Measurements from ENCODE around the gene HKDC1.

The HKDC1 gene

GRCh38 chr10:69222157-69223027 lies 2.3 kb downstream of the HKDC1 start (continued):
- TF ChIP-seq ZBTB49 (tag by site-specific recombination; IDR thresholded peaks at IDR 0.05; ENCODE audit: low read depth), result no peak
- TF ChIP-seq ZNF146 (tag by site-specific recombination; IDR thresholded peaks at IDR 0.05), result no peak
- TF ChIP-seq ZNF10 (tag by site-specific recombination; IDR thresholded peaks at IDR 0.05), result no peak
- no peak for TF ChIP-seq INSM2 (tag by site-specific recombination; IDR thresholded peaks at IDR 0.05)
- TF ChIP-seq ZSCAN30 (tag by site-specific recombination; IDR thresholded peaks at IDR 0.05), result peak; percentile 14; the same call in 1 of the 2 replicates
- no peak for TF ChIP-seq ZNF488 (tag by site-specific recombination; IDR thresholded peaks at IDR 0.05)
- TF ChIP-seq HIC1 (tag by site-specific recombination; IDR thresholded peaks at IDR 0.05), result no peak
- TF ChIP-seq ZNF114 (tag by site-specific recombination; IDR thresholded peaks at IDR 0.05), result no peak
- TF ChIP-seq ZNF776 (tag by site-specific recombination; IDR thresholded peaks at IDR 0.05; ENCODE audit: borderline replicate concordance), result no peak
- TF ChIP-seq ZBTB7A (tag by site-specific recombination; IDR thresholded peaks at IDR 0.05; ENCODE audit: low read depth), result no peak
- TF ChIP-seq SCRT1 (tag by site-specific recombination; IDR thresholded peaks at IDR 0.05; ENCODE audit: borderline replicate concordance), result peak; percentile 95
- TF ChIP-seq ZNF121 (tag by site-specific recombination; IDR thresholded peaks at IDR 0.05), result no peak
- no peak for TF ChIP-seq RBAK (tag by site-specific recombination; IDR thresholded peaks at IDR 0.05)
- 0 out of 2 replicates have a peak, but pooled peaks have one; percentile 20 for TF ChIP-seq ZFP37 (tag by site-specific recombination; IDR thresholded peaks at IDR 0.05)
- TF ChIP-seq CTCF (tag by site-specific recombination; IDR thresholded peaks at IDR 0.05), result peak; percentile 49; the same call in 1 of the 2 replicates
- TF ChIP-seq ZNF510 (tag by site-specific recombination; IDR thresholded peaks at IDR 0.05; ENCODE audit: insufficient replicate concordance), result no peak
- TF ChIP-seq ZNF670 (tag by site-specific recombination; IDR thresholded peaks at IDR 0.05; ENCODE audit: low read depth), result no peak
- no peak for TF ChIP-seq ZNF350 (tag by site-specific recombination; IDR thresholded peaks at IDR 0.05)
- no peak for TF ChIP-seq AEBP2 (tag by site-specific recombination; IDR thresholded peaks at IDR 0.05; ENCODE audit: borderline replicate concordance)
- no peak for TF ChIP-seq REST (tag by site-specific recombination; IDR thresholded peaks at IDR 0.05)
- TF ChIP-seq SP7 (tag by site-specific recombination; IDR thresholded peaks at IDR 0.05), result peak; percentile 29; the same call in 1 of the 2 replicates
- TF ChIP-seq ZNF843 (tag by site-specific recombination; IDR thresholded peaks at IDR 0.05), result no peak
- TF ChIP-seq ZNF529 (tag by site-specific recombination; IDR thresholded peaks at IDR 0.05; ENCODE audit: insufficient replicate concordance), result no peak
- TF ChIP-seq ZNF76 (tag by site-specific recombination; IDR thresholded peaks at IDR 0.05; ENCODE audit: borderline replicate concordance, low read depth), result 0 out of 2 replicates have a peak, but pooled peaks have one; percentile 11
